ENCODE data around the gene MKLN1. TPM values are rescaled to one million over a fixed set of nuclear protein-coding genes. Genes with fewer than 3 reads are reported as not detected.
"Not testable (repeated sequence)": the region's sequence is repeated elsewhere in the genome, so short reads cannot be mapped to it uniquely, and the experiment has no call there.

MKLN1 gene
- total RNA-seq, 1 donor from 2014 or later: 13.2 TPM

DNA sequence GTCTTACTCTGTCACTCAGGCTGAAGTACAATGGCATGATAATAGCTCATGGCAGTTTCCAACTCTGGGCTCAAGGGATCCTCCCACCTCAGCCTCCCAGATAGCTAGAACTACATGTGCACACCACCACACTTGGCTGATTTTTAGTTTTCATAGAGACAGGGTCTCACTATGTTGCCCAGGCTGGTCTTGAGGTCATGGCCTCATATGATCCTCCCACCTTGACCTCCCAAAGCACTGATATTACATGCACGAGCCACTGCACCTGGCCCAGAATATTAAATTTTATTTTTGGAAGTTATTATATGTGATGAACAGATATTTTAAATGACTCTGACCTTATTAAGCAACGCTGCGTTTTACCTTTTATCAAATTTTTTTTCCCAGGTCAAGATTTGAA is 134.4 kb downstream of the MKLN1 start:
- no peak for DNase-seq (ENCODE audit: low read depth in 2 of 2)

DNA sequence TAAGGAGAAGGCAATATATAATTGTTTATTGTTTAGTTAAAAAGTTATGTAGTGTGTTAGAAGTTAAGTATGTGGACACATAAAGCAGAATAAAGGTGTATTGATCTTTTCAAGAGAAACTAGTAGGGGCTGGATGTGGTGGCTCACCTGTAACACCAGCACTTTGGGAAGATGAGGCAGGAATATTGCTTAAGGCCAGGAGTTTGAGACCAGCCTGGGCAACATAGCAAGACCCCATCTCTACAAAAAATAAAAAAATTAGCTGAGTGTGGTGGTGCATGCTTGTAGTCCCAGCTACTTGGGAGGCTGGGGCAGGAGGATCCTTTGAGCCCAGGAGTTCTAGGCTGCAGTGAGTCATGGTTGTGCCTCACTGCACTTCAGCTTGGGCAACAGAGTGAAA is 135.0 kb downstream of the MKLN1 start:
- DNase-seq (ENCODE audit: low read depth in 2 of 2): not testable (repeated sequence)

DNA sequence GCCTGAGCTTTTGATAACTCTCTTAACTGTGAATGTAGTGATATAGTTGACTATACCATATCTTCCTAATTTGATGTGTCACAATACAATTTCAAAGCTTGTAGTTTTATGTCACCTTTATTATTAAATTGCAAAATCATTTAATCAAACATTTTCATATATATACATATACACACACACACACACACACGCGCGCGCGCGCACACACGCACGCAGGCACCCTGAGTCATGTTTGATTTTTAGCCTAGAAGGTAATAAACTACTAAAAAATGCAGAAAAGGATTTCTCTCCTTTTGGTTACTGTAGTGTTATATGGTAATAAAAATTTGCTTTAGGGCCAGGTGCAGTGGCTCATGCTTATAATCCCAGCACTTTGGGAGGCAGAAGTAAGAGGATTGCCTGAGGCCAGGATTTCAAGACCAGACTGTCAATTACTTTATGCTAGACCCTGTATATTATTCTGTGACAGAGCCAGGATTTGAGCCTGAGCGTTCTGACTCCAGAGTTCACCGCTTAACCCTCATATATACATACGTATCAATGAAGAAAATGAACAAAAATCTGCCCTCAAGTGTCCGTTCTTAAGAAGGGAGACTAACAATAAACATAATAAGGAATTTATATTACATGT is 139.2 kb downstream of the MKLN1 start:
- DNase-seq (ENCODE audit: low read depth in 2 of 2): no peak

DNA sequence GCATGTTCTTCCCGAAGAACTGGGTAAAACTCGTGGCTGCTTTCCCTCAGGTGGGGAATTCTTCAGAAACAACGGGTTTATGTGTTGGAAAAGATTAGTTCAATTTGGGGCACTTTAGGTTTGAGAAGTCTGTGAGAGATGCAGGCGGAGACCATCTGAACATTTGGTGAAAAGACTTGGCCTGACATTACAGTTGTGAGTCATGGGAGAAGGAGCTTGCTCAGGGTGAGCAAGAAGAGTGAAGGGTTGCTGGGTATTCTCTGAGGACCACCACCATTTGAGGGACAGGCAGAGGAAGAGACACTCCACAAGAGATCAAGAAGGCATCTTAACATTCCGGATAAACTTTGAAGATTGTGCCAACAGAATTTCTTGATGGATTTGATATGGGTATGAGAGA is 140.1 kb downstream of the MKLN1 start:
- DNase-seq (ENCODE audit: low read depth in 2 of 2): no peak

GRCh38 chr7:131471250-131472004 is 143.8 kb downstream of the MKLN1 start:
- DNase-seq (ENCODE audit: low read depth in 2 of 2): no peak

DNA sequence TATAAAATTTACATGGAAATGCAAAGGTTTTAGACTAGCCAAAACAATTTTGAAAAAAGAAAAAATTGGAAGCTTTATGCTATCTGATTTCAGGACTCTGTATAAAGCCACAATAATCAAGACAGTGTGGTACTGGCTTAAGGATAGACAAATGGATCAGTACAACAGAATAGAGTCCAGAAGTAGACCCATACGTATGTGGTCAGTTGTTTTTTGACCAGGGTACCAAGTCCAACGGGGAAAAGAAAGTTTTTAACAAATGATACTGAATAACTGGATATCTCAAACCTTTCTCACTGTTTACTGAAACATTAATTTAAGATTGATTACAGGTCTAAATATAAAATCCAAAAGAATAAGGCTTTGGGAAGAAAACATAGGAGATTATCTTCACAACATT is 149.1 kb downstream of the MKLN1 start:
- DNase-seq (ENCODE audit: low read depth in 2 of 2): no peak

GRCh38 chr7:131480384-131481315 is 153.0 kb downstream of the MKLN1 start:
- peak; percentile 33 to 85 for DNase-seq (ENCODE audit: low read depth in 2 of 2)

- no peak for DNase-seq (ENCODE audit: low read depth in 2 of 2)
Observed at GRCh38 chr7:131482800-131483199, 155.1 kb downstream of the MKLN1 start.

GRCh38 chr7:131483586-131483985 is 155.9 kb downstream of the MKLN1 start:
- DNase-seq (ENCODE audit: low read depth in 2 of 2): no peak

- DNase-seq (ENCODE audit: low read depth in 2 of 2): peak in 1 of 2 donors; percentile 62
Observed at GRCh38 chr7:131486346-131486745, 158.7 kb downstream of the MKLN1 start.

- peak in 1 of 2 donors; percentile 55 for DNase-seq (ENCODE audit: low read depth in 2 of 2)
Observed at GRCh38 chr7:131487217-131487616, 159.5 kb downstream of the MKLN1 start.

- peak in 1 of 2 donors; percentile 48 for DNase-seq (ENCODE audit: low read depth in 2 of 2)
Observed at GRCh38 chr7:131488361-131488760, 160.7 kb downstream of the MKLN1 start.

GRCh38 chr7:131489196-131489595 is 161.5 kb downstream of the MKLN1 start:
- DNase-seq (ENCODE audit: low read depth in 2 of 2): no peak

DNA sequence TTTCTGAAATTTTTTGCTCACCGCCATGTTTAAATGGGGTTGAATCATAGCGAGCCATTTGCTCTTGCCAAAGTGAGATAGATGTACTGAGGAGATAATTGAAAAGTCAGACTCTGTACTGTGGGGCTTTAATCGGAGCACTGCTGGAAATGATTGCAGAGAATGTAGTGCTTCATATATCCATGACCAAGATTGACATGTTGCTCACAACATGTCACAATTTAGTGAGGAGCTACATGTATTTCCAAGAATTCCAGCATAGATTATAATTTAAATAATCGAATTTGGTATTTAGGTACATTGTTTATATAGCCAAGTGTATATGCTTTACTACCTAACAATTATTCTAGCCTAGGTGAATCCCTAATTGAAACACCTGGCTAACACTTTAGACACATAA is 162.2 kb downstream of the MKLN1 start:
- DNase-seq (ENCODE audit: low read depth in 2 of 2): no peak

GRCh38 chr7:131493081-131493480 is 165.4 kb downstream of the MKLN1 start:
- DNase-seq (ENCODE audit: low read depth in 2 of 2): no peak

GRCh38 chr7:131493581-131493980 is 165.9 kb downstream of the MKLN1 start:
- no peak for DNase-seq (ENCODE audit: low read depth in 2 of 2)

DNA sequence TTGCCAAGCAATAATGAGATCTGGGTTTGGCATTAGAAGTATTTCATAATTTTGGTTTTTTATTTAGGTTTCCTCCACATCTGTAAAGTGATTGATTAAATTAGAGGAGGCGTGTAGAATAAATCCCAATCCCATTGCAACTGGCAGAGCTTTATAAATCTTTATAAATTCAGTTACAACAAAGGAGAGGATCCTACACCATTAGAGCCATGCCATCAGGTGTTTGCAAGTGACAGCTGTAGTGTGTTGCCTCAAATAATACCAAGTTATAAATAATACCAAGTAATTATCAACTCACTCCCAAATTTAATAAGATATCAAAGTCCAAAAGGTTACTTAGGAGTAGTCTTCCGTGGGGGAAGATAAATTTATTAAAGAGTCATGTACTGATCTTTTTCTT is 166.5 kb downstream of the MKLN1 start:
- no peak for DNase-seq (ENCODE audit: low read depth in 2 of 2)

DNA sequence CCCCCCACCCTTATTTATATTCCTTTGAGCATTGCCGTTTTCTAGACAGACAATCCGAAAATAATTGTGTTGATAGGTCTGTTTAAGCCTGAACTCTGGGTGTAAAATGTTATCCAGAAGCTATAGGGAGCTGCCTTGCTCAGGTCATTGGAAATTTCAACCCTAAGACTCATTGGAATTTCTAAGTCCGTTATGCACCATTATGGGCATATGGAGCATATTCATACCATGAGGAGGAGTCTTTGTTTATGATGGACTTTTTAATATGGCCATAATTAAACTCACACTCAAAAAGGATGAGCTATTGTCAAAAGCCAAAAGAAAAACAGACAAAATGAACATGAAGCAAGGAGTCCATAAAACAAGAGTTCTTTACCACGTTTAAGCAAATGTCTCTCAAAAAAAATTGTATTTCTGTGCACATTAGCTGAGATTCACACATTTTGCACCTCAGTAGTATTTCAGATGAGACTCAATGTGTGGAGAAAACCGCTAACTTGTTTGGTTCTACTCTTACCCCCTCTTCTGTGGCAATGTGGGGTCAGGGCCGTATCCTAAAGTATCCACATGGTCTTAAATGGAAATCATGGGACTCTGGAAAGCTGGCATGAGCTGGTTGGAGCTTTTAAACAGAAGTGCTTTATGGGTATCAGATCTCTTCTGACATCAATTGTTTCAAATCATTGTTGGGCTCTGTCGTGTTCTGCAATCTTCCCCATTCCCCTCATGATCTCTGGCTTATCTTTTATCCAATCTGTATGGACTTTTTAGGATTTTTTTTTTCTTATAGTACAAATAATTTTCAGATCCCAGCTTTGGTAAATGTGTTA is 168.2 kb downstream of the MKLN1 start:
- DNase-seq (ENCODE audit: low read depth in 2 of 2): no peak

DNA sequence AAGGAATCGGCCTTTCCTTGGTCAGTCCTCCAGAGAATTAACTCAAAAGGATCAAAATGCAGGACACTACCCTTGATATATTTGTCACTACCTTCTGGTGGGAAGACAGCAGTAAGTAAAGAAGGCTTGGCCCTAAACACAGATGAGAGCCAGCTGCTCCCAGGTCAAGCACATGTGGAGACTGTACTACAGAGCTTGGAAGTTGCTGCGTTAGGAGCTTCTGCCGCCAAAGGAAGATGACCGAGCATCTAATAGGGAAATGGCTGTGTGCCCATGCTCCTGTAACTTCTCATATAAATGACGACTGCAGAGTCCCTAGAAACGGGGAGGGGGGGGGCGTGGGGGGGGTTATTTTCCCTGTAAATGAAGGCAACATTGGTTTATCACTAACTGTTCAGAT is 169.8 kb downstream of the MKLN1 start:
- no peak for DNase-seq (ENCODE audit: low read depth in 2 of 2)

- DNase-seq (ENCODE audit: low read depth in 2 of 2): no peak
Observed at GRCh38 chr7:131498237-131498885, 170.7 kb downstream of the MKLN1 start.

DNA sequence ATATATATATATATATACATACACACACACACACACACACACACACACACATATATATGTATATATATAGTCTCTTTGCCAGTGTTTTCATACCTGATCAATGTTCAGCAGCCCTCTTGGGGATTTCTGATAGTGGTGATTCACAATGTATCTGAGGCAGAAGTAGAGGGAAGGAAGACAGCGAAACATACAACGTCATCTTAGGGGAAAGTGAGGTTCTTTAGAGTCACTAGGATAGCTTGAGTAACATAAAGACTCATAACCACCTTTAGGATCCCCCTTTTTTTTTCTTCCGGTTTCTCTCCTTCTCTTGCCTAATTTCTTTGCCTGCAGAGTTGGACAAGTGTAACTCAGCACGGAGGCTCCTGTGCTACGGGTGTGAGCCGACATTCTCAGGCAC is 172.1 kb downstream of the MKLN1 start:
- no peak for DNase-seq (ENCODE audit: low read depth in 2 of 2)
